Liver (tissue), 9 donors: ENCODE results near the gene RNU1-2. TPM values are rescaled to one million over a fixed set of nuclear protein-coding genes. Genes with fewer than 3 reads are reported as not detected.
"Not testable (repeated sequence)": the region's sequence is repeated elsewhere in the genome, so short reads cannot be mapped to it uniquely, and the experiment has no call there.

Source experiments
- DNase-seq: peaks from one replicate; pipeline ENCODE4 v3.0.0-alpha.2; 2017; ENCODE audit warnings: low spot score
- H3K27ac ChIP-seq, 2 donors: one replicate each; pipeline ENCODE4 v1.7.0; 2013; ENCODE audit warnings: inconsistent platforms in 2 of 2, low read length in 2 of 2, control low read depth in 1 of 2, low read depth in 1 of 2, mild to moderate bottlenecking in 1 of 2
- H3K27me3 ChIP-seq, 4 donors: one replicate each; pipeline versions ENCODE4 v1.6.1 to v1.7.0; 2013; ENCODE audit warnings: low read length in 3 of 4, inconsistent platforms in 1 of 4, mild to moderate bottlenecking in 1 of 4, moderate library complexity in 1 of 4; ENCODE audit not compliant: control insufficient read depth in 4 of 4, insufficient read depth in 4 of 4
- H3K36me3 ChIP-seq, 4 donors: one replicate each; pipeline versions ENCODE4 v1.6.1 to v1.7.0; 2013; ENCODE audit warnings: low read length in 3 of 4, mild to moderate bottlenecking in 3 of 4, low read depth in 1 of 4, moderate library complexity in 1 of 4; ENCODE audit not compliant: control insufficient read depth in 4 of 4, insufficient read depth in 3 of 4
- H3K4me1 ChIP-seq, 4 donors: one replicate each; pipeline versions ENCODE4 v1.6.1 to v1.7.0; 2013; ENCODE audit warnings: low read length in 3 of 4, mild to moderate bottlenecking in 3 of 4, moderate library complexity in 1 of 4; ENCODE audit not compliant: control insufficient read depth in 4 of 4, insufficient read depth in 4 of 4
- H3K4me3 ChIP-seq, 3 donors: one replicate each; pipeline versions ENCODE4 v1.6.1 to v1.7.0; 2013; ENCODE audit warnings: low read length in 3 of 3, control low read depth in 1 of 3, low read depth in 1 of 3, mild to moderate bottlenecking in 1 of 3
- H3K9ac ChIP-seq, 2 donors: one replicate each; pipeline ENCODE4 v1.7.0; 2013; ENCODE audit warnings: low read length in 2 of 2, mild to moderate bottlenecking in 2 of 2, moderate library complexity in 2 of 2, control low read depth in 1 of 2, low read depth in 1 of 2
- H3K9me3 ChIP-seq, 4 donors: one replicate each; pipeline versions ENCODE4 v1.6.1 to v1.7.0; 2013; ENCODE audit warnings: low read length in 3 of 4; ENCODE audit not compliant: control insufficient read depth in 4 of 4
- ATF3 ChIP-seq: IDR thresholded peaks from 2 replicates; pipeline ENCODE4 v1.6.1; 2016; ENCODE audit warnings: antibody characterized with exemption
- CTCF ChIP-seq: fragments of 150-350 bp; IDR thresholded peaks from 2 replicates; pipeline ENCODE4 v1.5.1; 2017; ENCODE audit warnings: improper control_type of control experiment, low read depth, low read length; ENCODE audit not compliant: missing input control
- EGR1 ChIP-seq, 2 donors: IDR thresholded peaks; 2 replicates each; pipeline ENCODE4 v1.6.1; 2016 to 2018; ENCODE audit warnings: antibody characterized with exemption in 2 of 2, low read depth in 2 of 2
- FOXA1 ChIP-seq: IDR thresholded peaks from 2 replicates; pipeline ENCODE4 v1.6.1; 2016; ENCODE audit warnings: antibody characterized with exemption
- FOXA2 ChIP-seq: IDR thresholded peaks from 2 replicates; pipeline ENCODE4 v1.6.1; 2016; ENCODE audit warnings: antibody characterized with exemption
- GABPA ChIP-seq, 2 donors: IDR thresholded peaks in 1 of 2; conservative IDR thresholded peaks in 1 of 2; 2 replicates each; pipeline ENCODE4 v1.6.1; 2016; ENCODE audit warnings: antibody characterized with exemption in 2 of 2, mild to moderate bottlenecking in 1 of 2, moderate library complexity in 1 of 2
- HNF4A ChIP-seq, 2 donors: conservative IDR thresholded peaks; 2 replicates each; pipeline ENCODE4 v1.6.1; 2016; ENCODE audit warnings: antibody characterized with exemption in 2 of 2, mild to moderate bottlenecking in 2 of 2
- HNF4G ChIP-seq: IDR thresholded peaks from 2 replicates; pipeline ENCODE4 v1.6.1; 2016; ENCODE audit warnings: antibody characterized with exemption
- JUND ChIP-seq, 2 donors: IDR thresholded peaks; 2 replicates each; pipeline ENCODE4 v1.6.1; 2016; ENCODE audit warnings: antibody characterized with exemption in 2 of 2
- NR2F2 ChIP-seq: IDR thresholded peaks from 2 replicates; pipeline ENCODE4 v1.6.1; 2016; ENCODE audit warnings: antibody characterized with exemption
- RAD21 ChIP-seq, 2 donors: IDR thresholded peaks; 2 replicates each; pipeline ENCODE4 v1.6.1; 2016; ENCODE audit warnings: antibody characterized with exemption in 2 of 2, mild to moderate bottlenecking in 2 of 2
- REST ChIP-seq: IDR thresholded peaks from 2 replicates; pipeline ENCODE4 v1.6.1; 2016; ENCODE audit warnings: antibody characterized with exemption, mild to moderate bottlenecking
- RXRA ChIP-seq, 2 donors: IDR thresholded peaks; 2 replicates each; pipeline ENCODE4 v1.6.1; 2017 to 2018; ENCODE audit warnings: antibody characterized with exemption in 2 of 2, mild to moderate bottlenecking in 1 of 2
- SP1 ChIP-seq: IDR thresholded peaks from 2 replicates; pipeline ENCODE4 v1.6.1; 2018; ENCODE audit warnings: antibody characterized with exemption, mild to moderate bottlenecking
- TAF1 ChIP-seq: conservative IDR thresholded peaks from 2 replicates; pipeline ENCODE4 v1.6.1; 2016; ENCODE audit warnings: antibody characterized with exemption, mild to moderate bottlenecking
- YY1 ChIP-seq: IDR thresholded peaks from 2 replicates; pipeline ENCODE4 v1.6.1; 2016; ENCODE audit warnings: antibody characterized with exemption, mild to moderate bottlenecking
- WGBS: extraction: QIAGEN DNeasy Blood & Tissue Kit; methylation state at CpG from one replicate; pipeline ENCODE4 v1.1.7; 2013; 5-methylcytosine and 5-hydroxymethylcytosine counted together
- polyA plus RNA-seq, 2 donors: library from polyadenylated mRNA; stranded (reverse) in 1 of 2; unstranded in 1 of 2; fragments of 200-250 nt in 1 of 2; fragments of >200 nt in 1 of 2; fragmentation: Nextera tagmentation in 1 of 2; extraction: Ambion mirVana in 1 of 2; gene quantifications; one replicate each; pipeline versions ENCODE4 v1.2.1 to v1.2.3, GENCODE V29; 2013 to 2015
- total RNA-seq, 2 donors: library from RNA; depleted of rRNA; stranded (reverse); fragments of >200 nt; gene quantifications; one replicate each; pipeline ENCODE4 v1.2.3, GENCODE V29; 2014
- TF ChIP-seq, protein P1 (sequence below): IDR thresholded peaks from 2 replicates; pipeline ENCODE4 v1.6.1; 2016; ENCODE audit warnings: antibody characterized with exemption
- TF ChIP-seq, protein P2 (sequence below): IDR thresholded peaks from 2 replicates; pipeline ENCODE4 v1.6.1; 2016; ENCODE audit warnings: antibody characterized with exemption
- donor health status: healthy.
- donor health status: healthy.
- donor health status: healthy.
- donor health status: healthy.
- donor health status: healthy.

The RNU1-2 gene
- total and polyA plus RNA-seq, 4 donors = under 0.01 to 16.7 (median under 0.01) TPM; not detected in 1

GRCh38 chr1:16884487-16884886 lies 11.3 kb upstream of the RNU1-2 start:
- not testable (repeated sequence) for H3K9me3 ChIP-seq, H3K9ac ChIP-seq, H3K4me3 ChIP-seq, H3K36me3 ChIP-seq, DNase-seq, H3K27me3 ChIP-seq, H3K27ac ChIP-seq
- peaks cover 12 to 38% (median 32%) of the 10 kb centered on the region in 4 donors for H3K4me1 ChIP-seq
- TF ChIP-seq, protein P1, sequence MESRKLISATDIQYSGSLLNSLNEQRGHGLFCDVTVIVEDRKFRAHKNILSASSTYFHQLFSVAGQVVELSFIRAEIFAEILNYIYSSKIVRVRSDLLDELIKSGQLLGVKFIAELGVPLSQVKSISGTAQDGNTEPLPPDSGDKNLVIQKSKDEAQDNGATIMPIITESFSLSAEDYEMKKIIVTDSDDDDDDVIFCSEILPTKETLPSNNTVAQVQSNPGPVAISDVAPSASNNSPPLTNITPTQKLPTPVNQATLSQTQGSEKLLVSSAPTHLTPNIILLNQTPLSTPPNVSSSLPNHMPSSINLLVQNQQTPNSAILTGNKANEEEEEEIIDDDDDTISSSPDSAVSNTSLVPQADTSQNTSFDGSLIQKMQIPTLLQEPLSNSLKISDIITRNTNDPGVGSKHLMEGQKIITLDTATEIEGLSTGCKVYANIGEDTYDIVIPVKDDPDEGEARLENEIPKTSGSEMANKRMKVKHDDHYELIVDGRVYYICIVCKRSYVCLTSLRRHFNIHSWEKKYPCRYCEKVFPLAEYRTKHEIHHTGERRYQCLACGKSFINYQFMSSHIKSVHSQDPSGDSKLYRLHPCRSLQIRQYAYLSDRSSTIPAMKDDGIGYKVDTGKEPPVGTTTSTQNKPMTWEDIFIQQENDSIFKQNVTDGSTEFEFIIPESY = peak; percentile 80
- TF ChIP-seq SP1 (peak; percentile 87), RAD21 (IDR thresholded peaks at IDR 0.05) (peak; percentile 43 to 61), HNF4A (conservative IDR thresholded peaks at IDR 0.05) (peak; percentile 81 to 85), YY1 (peak; percentile 90), NR2F2 (peak; percentile 72), HNF4G (peak; percentile 61), FOXA1 (peak; percentile 81), JUND (IDR thresholded peaks at IDR 0.05) (peak; percentile 58 to 77), EGR1 (IDR thresholded peaks at IDR 0.05; ENCODE audit: low read depth in 2 of 2) (peak in 1 of 2 donors; percentile 17), RXRA (IDR thresholded peaks at IDR 0.05) (peak; percentile 79 to 82), GABPA (IDR thresholded peaks at IDR 0.05 in 1 of 2, conservative IDR thresholded peaks at IDR 0.05 in 1 of 2) (peak in 1 of 2 donors; percentile 64), FOXA2 (peak; percentile 68), TAF1 (peak; percentile 24)
- TF ChIP-seq, protein P2, sequence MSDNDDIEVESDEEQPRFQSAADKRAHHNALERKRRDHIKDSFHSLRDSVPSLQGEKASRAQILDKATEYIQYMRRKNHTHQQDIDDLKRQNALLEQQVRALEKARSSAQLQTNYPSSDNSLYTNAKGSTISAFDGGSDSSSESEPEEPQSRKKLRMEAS = peak; percentile 58
- WGBS = 36% methylated on average over 5 of the region's 5 CpGs

- TF ChIP-seq CTCF = no peak
- TF ChIP-seq, protein P1 = no peak
- TF ChIP-seq RXRA (IDR thresholded peaks at IDR 0.05) = no peak
- no peak for TF ChIP-seq SP1
- TF ChIP-seq ATF3 = no peak
- TF ChIP-seq TAF1 = no peak
- TF ChIP-seq GABPA (IDR thresholded peaks at IDR 0.05 in 1 of 2, conservative IDR thresholded peaks at IDR 0.05 in 1 of 2) = no peak
- TF ChIP-seq JUND (IDR thresholded peaks at IDR 0.05) = no peak
- no peak for TF ChIP-seq HNF4G
- no peak for TF ChIP-seq FOXA1
- TF ChIP-seq RAD21 (IDR thresholded peaks at IDR 0.05) = no peak
- TF ChIP-seq NR2F2 = no peak
- TF ChIP-seq, protein P2 = no peak
- no peak for TF ChIP-seq YY1
- TF ChIP-seq REST = no peak
- no peak for TF ChIP-seq HNF4A (conservative IDR thresholded peaks at IDR 0.05)
- 95% methylated on average over 20 of the region's 20 CpGs for WGBS
These were observed 8.7 kb upstream of the RNU1-2 start for GRCh38 chr1:16886860-16887605.

More at GRCh38 chr1:16886860-16887605, 8.7 kb upstream of the RNU1-2 start:
- Histone ChIP-seq H3K4me1 (peaks cover 12 to 53% (median 34%) of the 10 kb centered on the region in 4 donors), H3K4me3 (no peak overlapping the region), H3K9me3 (no peaks in the 10 kb centered on the region), H3K36me3 (no peaks in the 10 kb centered on the region), H3K9ac (no peak overlapping the region), H3K27ac (no peak overlapping the region), H3K27me3 (no peaks in the 10 kb centered on the region)
- DNase-seq = no peak
